HG02938 (cell line): Measurements from ENCODE around the gene SNRK.
A peak's percentile ranks its signal among the peaks of the same experiment; 100 is the strongest.

Experiments
- ATAC-seq: cut with Tn5 transposase; IDR thresholded peaks from one replicate; pipeline ENCODE4 v1.9.1; 2021; ENCODE audit warnings: mild to moderate bottlenecking, moderate library complexity; ENCODE audit not compliant: unreplicated experiment

SNRK gene

DNA sequence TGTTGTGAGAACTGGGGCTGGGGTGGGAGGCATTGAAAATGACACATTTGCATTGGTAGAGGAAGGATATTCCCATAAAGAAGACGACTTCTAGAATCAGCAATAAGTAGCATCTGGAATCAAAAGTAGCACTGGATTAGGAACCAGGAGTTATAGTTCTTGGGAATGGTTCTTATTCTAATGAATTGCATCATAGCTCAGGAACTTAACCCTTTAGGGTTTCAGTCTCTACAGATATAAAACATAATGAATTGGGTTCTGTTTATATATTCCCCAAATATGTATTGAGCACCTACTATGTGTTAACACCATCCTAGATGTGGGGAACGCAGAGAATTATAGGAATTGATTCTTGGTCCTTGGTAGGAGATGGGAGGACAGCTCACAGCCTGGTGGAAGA is 16.3 kb upstream of the SNRK start:
- no peak for ATAC-seq

DNA sequence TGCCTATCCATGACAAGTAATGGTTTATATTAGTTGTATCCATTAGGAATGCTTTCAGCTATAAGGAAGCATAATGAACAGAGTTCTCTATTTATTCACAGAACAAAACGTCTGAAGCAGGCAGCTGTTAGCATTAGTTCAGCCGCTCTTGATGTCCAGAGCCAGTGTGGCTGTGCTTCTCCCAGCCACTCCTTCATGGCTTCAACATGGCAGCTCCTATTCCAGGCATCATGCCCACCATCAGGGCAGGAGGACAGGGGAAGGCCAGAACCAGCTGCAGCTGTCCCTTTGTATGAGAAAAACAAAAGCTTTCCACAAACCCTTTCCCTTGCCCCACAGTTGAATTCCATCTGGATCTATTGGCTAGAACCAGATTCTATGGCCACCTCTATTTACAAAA is 12.9 kb upstream of the SNRK start:
- no peak for ATAC-seq

DNA sequence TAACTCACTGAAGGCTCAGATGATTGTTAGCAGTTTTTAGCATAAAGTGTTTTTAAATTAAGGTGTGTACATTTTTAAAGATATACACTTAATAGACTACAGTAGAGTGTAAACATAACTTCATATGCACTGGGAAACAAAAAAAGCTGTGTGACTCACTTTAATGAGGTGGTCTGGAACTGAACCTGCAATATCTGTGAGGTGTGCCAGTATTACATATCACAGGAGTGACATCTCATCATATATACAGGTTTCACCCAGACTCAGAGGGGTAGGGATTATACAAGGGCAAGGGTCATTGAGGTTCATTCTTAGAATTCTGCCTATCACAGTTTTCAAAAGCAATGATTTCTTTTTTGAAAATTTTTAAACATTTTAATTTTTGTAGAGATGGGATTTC is 7.3 kb upstream of the SNRK start:
- no peak for ATAC-seq

DNA sequence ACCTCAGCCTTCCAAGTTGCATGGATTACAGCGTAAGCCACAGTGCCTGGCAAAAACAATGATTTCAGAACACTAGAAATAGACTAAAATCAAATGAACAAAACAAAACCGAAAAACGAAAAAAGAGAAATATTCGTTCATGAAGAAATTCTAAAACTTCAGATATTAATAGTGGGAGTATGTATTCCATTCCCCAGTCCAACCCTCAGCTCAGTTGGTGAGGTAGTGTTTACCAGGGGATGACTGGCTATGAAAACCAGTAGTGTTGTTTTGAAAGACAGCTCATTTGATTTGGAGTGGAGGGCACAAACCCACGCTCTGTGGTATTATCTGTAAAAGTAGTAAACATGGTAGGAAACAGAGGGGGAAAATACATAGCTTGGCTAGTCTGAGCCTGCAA is 6.8 kb upstream of the SNRK start:
- no peak for ATAC-seq

DNA sequence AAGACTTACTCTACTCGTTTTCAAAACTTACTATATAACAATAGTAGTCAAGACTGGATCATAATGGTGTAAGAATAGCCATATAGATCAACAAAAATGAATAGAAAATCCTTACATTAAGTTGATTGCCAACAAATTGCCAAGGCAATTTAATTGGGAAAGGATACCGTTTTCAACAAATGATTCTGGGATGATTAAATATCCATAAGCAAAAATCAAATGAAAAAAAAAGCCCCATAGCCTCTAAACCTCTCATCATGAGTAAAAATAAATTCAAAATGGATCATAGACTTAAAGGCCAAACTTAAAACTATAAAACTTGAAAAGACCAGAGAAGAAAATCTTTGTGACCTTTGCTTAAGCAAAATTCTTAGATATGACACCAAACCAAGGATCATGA is 5.3 kb upstream of the SNRK start:
- ATAC-seq, result no peak

DNA sequence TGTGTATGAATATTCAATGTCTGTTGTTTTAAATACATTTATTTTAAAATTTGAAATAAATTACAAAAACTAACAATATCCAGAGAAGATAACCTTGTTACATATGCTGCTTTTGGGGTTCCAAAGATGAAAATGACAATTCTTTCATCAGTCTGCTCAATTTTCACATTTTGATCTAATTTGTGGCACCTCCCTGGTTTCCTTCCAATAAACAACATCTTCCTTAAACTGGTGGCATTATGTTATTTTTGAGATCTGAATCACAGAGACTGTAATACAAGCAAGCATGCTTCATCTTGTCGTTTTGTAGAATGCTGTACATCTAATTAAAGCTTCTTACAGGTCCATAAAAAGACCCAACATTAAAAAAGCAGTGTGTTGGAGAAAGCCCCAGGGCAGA is 2.2 kb upstream of the SNRK start:
- no peak for ATAC-seq

DNA sequence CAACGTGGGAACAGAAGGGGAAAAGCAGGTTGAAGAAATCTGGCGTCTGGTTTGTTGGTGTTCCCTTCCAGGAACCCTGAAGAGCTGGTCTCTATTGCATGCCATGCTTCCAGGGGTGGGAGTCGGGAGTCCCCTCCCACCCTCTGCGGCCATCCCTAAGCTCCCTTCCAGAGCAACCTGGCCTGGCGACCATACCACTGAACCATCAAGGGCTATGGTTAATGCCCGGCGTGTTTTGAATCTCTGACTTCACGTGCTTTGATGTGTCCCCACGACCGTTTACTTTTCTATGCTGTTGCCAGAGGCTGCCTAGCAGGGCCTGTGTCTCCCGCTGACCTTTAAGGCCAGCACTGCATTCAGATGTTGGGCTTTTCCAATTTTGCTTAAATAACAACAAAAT is 696 bp upstream of the SNRK start:
- ATAC-seq, result no peak

DNA sequence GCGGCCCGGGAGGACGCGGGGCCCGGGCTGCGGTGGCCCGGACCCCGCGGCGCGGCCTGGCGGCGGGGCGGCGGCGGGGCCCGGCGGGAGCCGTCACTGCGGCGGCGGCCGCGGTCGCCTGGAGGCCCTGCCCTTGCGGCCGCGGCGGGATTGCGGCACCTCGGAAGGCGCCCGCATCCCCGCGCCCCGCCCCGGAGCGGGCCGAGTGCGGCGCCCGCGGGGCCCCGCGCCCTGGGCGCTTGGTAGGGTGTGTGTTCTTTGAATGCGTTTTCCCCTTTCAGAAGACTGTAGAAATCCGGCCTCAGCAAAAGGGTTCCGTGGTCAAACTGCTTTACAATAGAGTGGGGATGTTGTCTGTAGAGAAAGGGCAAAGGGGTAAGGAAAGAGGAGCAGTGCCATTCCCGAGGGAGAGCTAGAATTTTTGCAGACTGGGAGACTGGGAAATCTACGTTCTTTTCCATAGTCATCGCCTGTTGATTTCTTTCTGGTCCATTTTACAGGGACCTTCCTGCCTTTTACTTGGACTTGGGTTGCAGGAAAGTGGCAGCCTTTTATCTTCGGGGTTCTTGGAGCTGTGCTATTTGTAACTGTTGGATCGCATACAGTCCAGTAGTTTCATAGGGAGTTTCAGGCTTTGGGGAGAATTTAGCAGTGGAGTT is 630 bp downstream of the SNRK start:
- peak; percentile 27 for ATAC-seq

DNA sequence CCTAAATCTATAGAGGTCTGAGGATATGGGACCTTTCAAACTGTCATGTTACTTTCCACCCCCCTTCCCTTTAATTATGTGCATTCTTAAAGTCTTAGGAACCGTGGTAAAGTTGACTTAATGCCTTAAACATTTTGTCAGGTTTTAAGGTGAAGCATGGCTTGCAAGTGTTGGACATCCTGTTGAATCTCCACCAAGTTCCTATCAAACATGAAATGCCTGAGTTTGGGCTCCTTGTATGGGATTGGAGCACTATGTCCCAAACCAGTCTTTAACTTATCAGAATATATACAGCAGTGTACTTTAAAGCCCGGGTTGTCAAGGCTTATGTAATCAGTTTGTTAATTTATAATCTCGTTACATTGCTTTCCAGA is 1.1 kb downstream of the SNRK start:
- ATAC-seq, result no peak

DNA sequence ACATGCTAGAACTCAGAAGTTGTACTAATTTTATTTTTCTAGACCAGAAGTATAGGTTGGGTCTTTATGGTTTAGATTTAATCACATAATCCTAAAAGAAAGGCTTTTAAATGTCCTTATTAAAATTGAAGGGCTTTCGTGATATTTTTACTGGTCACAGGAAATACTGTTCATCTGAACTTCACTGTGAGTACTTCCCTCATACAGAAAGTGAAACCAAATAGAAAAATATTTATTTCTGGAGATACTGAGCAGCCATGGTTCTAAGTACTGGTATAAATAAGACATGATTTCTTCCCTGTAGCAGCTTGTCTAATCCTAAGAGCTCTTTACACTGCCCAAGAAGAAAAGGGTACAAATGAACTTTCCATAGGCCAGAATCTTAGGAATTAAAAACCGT is 2.0 kb downstream of the SNRK start:
- ATAC-seq, result no peak

DNA sequence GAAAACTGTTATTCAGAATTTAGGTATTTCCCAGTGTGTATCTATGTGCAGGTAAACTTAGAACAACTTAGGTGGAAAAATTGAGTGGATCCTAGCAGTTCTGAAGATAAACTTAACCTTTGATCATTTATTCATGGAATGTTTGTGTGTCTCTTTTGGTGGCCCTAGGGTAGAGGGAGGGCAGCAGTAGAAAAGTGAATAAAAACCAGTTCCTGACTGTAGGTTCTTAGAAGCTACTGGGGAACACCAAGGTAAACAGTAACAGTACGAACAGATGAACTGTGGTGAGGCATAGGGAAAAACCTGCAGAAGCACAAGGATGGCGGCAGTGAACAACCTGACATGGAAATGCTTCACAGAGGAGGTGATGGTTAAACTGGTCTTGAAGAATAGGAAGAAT is 2.5 kb downstream of the SNRK start:
- no peak for ATAC-seq

DNA sequence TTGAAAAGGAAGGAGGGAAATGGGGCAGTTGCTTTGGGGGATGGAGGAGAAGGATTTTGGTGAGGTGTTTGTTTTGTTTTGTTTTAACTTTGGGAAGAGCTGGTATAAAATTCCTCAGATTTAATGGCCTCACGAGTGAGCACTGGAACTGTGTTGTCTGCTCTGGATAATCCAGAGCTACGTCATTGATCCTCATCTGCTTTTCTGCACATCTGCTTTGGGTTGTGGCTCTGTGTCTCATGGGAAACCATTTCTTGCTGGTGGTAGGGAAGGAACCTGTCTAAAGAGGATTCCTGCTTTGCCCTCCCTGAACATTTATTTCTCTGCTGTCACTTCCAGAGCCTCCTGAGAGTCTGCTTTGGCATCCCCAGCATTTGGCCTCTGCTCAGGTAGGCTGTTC is 3.1 kb downstream of the SNRK start:
- no peak for ATAC-seq

DNA sequence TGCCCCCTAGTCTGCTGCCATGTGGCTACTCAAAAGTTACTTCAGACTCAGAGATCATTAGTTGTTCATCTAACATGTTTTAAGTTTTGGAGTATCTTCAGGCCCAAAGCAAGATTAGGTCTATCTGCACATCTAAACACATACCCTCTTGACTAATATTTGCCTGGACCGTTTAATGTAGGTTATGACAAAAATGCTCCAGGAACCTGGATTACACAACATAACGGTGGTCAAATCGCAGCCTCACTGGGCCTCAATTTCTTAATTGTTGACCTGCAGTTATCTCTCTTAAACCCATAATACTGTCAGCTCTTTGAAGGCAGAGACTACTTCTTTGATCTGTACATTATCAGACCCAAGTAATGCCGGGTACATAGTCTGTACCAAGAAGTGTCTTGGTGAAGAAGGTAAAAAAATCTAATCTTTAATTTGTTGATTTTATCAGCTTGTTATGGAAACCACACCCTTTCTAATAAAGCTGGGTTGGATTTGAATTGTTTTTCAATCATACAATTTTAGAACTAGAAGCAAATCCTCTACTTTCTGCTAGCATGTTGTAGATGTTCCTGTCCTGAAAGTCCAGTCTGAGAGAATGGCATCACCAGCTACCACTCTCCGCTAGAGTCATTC is 3.6 kb downstream of the SNRK start:
- ATAC-seq, result no peak

DNA sequence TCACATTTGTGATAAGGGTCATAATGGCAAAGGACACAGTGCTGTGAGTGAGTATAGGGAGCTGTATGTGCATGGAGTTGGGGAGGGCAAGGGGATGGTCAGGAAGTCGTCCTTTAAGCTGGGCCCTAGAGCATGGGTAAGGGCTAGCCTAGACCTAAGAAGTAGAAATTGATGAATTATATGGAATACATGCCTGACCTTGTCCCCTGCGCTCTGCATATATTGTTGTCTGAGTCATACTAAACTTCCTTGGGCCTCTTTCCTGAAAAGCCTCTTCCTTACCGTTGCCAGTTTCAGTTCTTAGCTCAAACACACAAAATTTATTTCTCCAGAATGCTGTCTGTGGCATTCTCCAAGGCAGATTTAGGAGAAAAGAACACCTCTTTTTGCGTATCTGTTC is 4.6 kb downstream of the SNRK start:
- no peak for ATAC-seq

DNA sequence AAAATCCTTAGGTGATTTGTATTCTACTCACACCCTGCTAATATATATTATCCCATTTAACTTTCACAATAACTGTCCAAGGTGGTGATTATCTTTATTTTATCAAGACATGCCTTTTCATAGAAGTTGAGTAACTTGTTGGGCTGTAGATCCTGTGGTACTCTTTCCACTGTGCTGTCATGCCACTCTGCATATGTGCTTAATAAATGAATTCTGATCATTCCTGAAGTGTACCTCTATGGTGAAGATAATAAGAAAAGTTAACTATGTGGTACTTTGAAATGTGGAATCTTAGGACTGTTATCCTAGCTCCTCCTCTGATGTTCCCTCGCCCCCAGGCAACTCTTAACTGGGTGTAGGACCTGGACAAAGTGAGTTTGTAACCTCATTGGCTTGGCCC is 5.2 kb downstream of the SNRK start:
- no peak for ATAC-seq

DNA sequence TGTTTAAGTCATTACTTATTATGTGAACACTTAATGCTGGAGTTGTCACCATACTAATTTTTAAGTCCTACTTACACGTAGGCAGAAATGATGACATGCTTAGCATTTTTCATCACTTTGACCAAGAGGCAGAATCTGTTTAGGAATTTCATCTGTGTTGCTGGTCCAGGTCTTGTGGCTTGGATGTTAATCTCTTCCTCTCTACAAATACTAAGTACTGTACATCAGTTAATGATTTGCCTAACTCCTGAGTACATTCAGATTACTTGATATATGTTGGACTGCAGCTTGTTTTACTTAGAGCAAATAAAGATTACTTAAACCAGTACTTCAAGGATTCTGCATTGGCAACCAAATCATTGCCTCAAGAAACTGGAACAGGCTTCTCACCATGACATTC is 8.6 kb downstream of the SNRK start:
- no peak for ATAC-seq

DNA sequence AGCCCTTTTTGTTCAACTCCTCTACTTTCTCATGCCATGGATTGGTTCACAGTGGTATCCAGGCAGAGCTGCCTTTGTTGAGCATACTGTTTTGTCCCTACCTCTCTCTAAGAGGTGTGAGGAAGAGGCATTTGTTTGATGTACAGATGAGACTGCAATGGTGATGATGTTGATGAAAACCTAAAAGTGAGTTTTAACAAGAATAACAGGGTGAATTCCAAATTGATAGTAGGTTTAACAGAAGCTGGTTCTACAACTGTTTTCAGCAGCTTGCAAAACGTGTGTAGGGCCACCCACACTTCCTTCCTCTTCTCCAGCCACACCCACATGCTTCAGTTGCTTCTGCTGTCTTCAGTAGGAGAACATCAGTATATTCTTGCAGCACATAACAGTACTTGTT is 10.2 kb downstream of the SNRK start:
- ATAC-seq, result peak; percentile 76

DNA sequence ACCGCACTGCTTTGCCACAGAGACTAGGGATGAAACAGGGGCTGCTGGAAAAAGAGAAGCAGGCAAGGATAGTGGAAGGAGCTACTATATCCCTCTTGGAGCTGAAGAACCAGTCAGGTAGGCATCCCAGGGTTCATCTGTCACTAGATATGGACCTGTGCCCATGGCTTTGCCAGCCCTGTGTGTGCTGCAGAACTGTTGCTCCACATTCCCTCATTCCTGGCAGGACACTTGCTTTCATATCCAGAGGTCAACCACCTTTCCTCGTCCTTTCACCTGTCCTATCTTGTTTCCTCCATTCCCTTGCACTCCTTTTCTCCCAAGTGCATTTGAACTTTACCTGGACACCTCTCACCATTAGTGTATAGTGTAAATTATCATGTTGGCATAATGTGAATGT is 12.0 kb downstream of the SNRK start:
- no peak for ATAC-seq

DNA sequence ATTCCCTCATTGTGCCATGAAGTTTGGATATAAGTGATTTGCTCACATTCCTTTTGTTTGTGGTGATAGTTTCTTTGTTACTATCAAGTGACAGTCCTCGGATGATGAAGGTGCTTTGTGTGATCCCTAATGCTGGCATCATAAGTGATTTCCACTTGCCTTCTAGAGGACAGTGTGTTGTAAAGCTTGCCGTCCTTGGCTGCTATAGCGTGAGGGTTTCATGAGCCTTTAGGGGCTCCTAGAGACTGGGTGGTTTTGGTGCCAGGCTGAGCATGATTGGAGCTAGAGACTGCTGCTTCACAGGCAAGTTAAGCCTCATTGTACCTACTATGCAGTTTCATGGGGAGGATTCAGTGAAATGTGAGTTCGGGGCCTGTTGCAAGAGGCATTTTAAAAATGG is 12.4 kb downstream of the SNRK start:
- ATAC-seq, result no peak

DNA sequence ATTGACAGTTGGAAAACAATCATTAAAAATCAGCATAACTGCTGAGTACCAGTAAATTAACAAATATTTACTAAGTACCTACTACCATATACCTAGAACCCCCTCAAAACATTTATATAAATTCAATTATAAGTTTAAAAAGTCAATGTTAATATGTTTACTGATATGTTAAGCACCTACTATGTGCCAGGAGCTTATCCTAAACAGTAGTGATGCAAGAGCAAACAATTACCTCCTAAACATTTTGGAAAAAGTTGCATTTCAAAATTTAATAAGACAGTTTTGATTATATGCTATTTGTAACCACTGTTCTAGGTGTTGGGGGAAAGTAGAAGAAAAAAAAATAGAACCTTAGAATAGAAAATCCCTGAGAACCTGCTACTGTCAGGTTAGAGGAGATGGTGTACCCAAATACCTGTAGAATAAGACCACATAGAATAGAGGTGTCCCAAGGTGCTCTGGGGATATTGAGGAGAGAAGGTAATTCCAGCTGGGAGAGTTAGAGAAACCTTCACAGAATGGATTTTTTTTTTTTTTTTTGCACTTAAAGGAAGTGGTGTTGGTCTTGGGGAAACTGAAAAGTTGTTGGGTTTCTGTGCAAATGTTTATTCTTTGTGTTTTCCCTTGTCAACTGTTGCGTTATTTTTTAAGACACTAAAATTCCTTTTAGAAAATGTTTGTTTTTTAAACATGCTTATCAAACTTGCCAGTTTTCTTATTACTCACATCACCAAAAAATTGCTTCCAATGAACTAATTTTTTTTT is 16.0 kb downstream of the SNRK start:
- ATAC-seq, result no peak

DNA sequence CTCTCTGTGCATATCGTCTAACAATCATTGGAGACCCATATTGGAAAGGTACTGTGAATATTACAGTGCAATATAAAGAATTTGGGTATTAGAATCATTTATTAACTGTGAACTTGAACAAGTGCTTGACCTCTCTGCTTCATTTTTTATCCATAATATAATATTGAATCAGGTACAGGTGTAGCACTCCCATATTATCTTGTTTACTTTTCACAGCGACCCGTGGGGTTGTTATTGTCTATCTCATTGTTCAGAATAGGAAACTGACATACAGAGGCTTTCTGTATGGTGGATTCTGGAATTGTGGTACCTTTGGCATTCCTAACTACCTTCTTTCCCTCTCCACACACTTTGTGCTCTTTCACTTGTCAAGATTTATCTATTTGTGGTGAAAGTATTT is 17.8 kb downstream of the SNRK start:
- ATAC-seq, result no peak

DNA sequence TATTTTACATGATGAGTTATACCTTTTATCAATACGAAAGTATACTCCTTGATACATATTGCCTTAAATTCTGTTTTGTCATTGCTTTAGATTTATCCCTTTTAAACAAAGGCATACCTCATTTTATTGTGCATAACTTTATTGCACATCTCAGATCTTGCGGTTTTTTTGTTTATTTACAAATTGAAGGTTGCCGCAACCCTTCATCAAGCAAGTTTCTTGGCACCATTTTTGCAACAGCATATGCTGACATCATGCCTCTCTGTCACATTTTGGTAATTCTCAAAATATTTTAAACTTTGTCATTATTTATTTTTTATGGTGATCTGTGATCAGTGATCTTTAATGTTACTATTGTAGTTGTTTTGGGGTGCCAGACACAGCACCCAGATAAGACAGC is 20.9 kb downstream of the SNRK start:
- ATAC-seq, result no peak

DNA sequence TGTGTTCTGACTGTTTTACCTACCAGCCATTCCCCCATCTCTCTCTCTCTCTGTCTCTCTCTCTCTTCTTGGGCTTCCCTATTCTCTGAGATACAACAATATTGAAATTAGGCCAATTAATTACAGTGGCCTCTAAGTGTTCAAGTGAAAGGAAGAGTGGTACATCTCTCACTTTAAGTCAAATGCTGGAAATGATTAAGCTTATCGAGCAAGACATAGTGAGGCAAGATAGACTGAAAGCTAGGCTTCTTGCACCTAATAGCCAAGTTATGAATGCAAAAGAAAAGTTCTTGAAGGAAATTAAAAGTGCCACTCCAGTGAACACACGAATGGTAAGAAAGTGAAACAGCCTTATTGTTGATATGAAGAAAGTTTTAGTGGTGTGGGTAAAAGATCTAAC is 21.3 kb downstream of the SNRK start:
- ATAC-seq, result no peak
